ENCODE results near the gene CALCOCO1.
A peak's percentile ranks its signal among the peaks of the same experiment; 100 is the strongest.

Gene CALCOCO1

GRCh38 chr12:53752621-53753020 lies 25.4 kb upstream of the CALCOCO1 start:
- DNase-seq (ENCODE audit: low read depth): no peak
- TF ChIP-seq CTCF (conservative IDR thresholded peaks at IDR 0.05; ENCODE audit: low read depth, low read length): no peak
- H3K4me3 ChIP-seq (ENCODE audit: low read length): no peak overlapping the region

DNA sequence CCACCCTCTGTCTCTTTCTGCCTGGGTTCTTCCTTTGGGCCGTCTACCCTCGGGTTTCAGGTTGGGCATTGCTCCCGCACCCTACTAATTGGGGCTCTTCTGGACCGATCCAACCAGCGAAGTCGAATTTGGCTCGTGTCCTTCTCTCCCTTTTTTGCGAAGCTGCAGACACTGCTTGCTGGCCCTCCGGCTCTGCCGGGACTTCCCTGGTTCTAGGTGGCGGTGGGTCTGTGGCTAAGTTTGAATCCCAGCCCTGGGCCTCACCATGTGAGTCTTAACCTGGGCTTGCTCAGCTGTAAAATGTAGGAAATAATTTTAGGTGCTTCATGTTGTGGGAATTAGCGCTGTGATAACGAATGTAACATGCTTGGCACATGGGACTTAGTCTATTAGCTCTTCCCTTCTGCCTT lies 24.9 kb upstream of the CALCOCO1 start:
- TF ChIP-seq CTCF (conservative IDR thresholded peaks at IDR 0.05; ENCODE audit: low read depth, low read length): no peak
- no peak overlapping the region for H3K4me3 ChIP-seq (ENCODE audit: low read length)
- DNase-seq (ENCODE audit: low read depth): no peak

- no peak for DNase-seq (ENCODE audit: low read depth)
- TF ChIP-seq CTCF (conservative IDR thresholded peaks at IDR 0.05; ENCODE audit: low read depth, low read length): no peak
- H3K4me3 ChIP-seq (ENCODE audit: low read length): peak within 1 kb of the TSS; percentile 40
These were observed 24.3 kb upstream of the CALCOCO1 start, which contains the start of gene CISTR for GRCh38 chr12:53751336-53752191. Gene CISTR, minus strand, starts transcription at chr12:53751979.

GRCh38 chr12:53750812-53751335 lies 23.6 kb upstream of the CALCOCO1 start:
- no peak for DNase-seq (ENCODE audit: low read depth)
- TF ChIP-seq CTCF (conservative IDR thresholded peaks at IDR 0.05; ENCODE audit: low read depth, low read length): no peak
- peak overlapping the region; percentile 40 for H3K4me3 ChIP-seq (ENCODE audit: low read length)

DNA sequence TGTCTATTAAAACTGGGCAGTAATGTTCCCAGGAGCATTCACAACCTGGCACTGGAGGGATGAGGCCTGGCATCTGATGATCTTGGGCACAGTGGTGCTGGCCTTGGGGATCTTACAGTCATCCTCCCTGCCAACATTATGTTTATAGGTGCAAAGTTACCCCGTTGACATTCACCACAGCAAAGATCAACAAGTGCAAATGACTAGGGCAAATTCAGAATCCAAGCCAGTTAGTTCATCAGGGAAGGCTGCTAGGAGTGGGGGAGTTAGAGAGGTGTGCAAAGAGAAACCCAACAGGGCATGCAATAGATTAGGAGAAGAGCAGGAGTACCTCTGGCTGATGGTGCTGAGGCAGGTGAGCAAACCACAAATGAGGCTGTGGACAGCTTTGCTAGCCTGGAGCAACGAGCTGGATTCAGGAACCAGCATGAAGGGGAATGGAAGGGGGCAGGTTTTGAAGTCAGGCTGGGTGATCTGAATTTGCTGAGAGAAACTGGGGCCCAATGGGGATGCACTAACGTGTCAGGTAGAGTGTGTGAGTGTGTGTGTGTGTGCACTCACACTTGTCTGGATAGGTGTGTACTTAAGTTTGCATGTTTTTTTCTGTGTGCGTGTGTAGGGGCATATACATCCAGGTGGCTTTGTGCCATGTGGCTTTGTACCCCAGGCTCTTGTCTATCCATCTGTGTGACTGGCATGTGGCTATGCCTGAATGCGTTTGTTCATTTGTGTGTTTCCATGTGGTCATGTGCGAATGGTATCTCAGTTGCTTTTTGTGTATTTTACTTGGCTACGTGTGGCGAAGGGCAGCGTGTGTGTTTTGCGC lies 22.9 kb upstream of the CALCOCO1 start:
- TF ChIP-seq CTCF (conservative IDR thresholded peaks at IDR 0.05; ENCODE audit: low read depth, low read length): no peak
- no peak for DNase-seq (ENCODE audit: low read depth)
- H3K4me3 ChIP-seq (ENCODE audit: low read length): no peak overlapping the region

- no peak for DNase-seq (ENCODE audit: low read depth)
- H3K4me3 ChIP-seq (ENCODE audit: low read length): no peak overlapping the region
- no peak for TF ChIP-seq CTCF (conservative IDR thresholded peaks at IDR 0.05; ENCODE audit: low read depth, low read length)
These were observed 21.0 kb upstream of the CALCOCO1 start for GRCh38 chr12:53748072-53748840.
